ENCODE measurements around the gene TSHZ3. TPM values are rescaled to one million over a fixed set of nuclear protein-coding genes. Genes with fewer than 3 reads are reported as not detected.

The TSHZ3 gene
- total RNA-seq, 1 experiment from 2014 or later, result 3.2 TPM

GRCh38 chr19:31314849-31315629 lies 34.2 kb downstream of the TSHZ3 start:
- Mint-ChIP-seq H3K27ac (peak overlapping the region in 2 of 3 experiments; percentile 86 to 97; a peak in 5 of 7 replicates), H3K27me3 (ENCODE audit: low read depth) (no peaks in the 10 kb centered on the region), H3K4me1 (peaks cover 46 to 51% of the 10 kb centered on the region in 2 experiments), H3K36me3 (ENCODE audit: insufficient read depth in 1 of 3, low read depth in 3 of 3) (no peaks in the 10 kb centered on the region), H3K9me3 (no peaks in the 10 kb centered on the region), H3K4me3 (no peak overlapping the region)
- H3K23ac ChIP-seq (ENCODE audit: insufficient read length, low read depth, low read length), result no peak overlapping the region
- H2BK12ac ChIP-seq (ENCODE audit: insufficient read length, low read depth, low read length), result no peak overlapping the region
- H2BK120ac ChIP-seq (ENCODE audit: low read depth, low read length, poor library complexity, severe bottlenecking), result no peak overlapping the region
- no peak overlapping the region for H2AK5ac ChIP-seq (ENCODE audit: insufficient read length, low read length)
- no peaks in the 10 kb centered on the region for H3K79me1 ChIP-seq (ENCODE audit: insufficient read depth, low read depth, low read length, poor library complexity, severe bottlenecking)
- DNase-seq, result no peak
- peak; percentile 45 for TF ChIP-seq CTCF (conservative IDR thresholded peaks at IDR 0.05)
- H4K5ac ChIP-seq (ENCODE audit: insufficient read length, low read depth, low read length), result no peak overlapping the region
- no peak overlapping the region for H3K9ac ChIP-seq (ENCODE audit: extremely low read depth, insufficient read length, low read length)
- no peaks in the 10 kb centered on the region for H4K20me1 ChIP-seq (ENCODE audit: control insufficient read depth, insufficient read depth, insufficient read length)
- H3K18ac ChIP-seq (ENCODE audit: insufficient read length, low read depth, low read length), result no peak overlapping the region
- H3K56ac ChIP-seq (ENCODE audit: insufficient read length, low read depth, low read length), result no peak overlapping the region
- H3K4me2 ChIP-seq (ENCODE audit: insufficient read depth, insufficient read length, low read length), result no peak overlapping the region
- no peak overlapping the region for H3K14ac ChIP-seq (ENCODE audit: insufficient read depth, low read length)
- no peak overlapping the region for H4K8ac ChIP-seq (replicated peaks; ENCODE audit: insufficient read length, low read depth, low read length)
- no peaks in the 10 kb centered on the region for H3K79me2 ChIP-seq (ENCODE audit: insufficient read depth, low read length)
- peaks cover 16% of the 10 kb centered on the region for H3K4me1 ChIP-seq (ENCODE audit: insufficient read depth, low read length)
- no peaks in the 10 kb centered on the region for H3K23me2 ChIP-seq (ENCODE audit: insufficient read length, low read depth, low read length, poor library complexity, severe bottlenecking)
- no peak overlapping the region for H3K4ac ChIP-seq (ENCODE audit: low read depth, low read length)
- no peak overlapping the region for H2BK15ac ChIP-seq (ENCODE audit: low read depth, low read length)
- H4K91ac ChIP-seq (ENCODE audit: insufficient read length, low read depth, low read length), result no peak overlapping the region
- no peak overlapping the region for H2AFZ ChIP-seq (ENCODE audit: low read length)
- no peaks in the 10 kb centered on the region for H3K27me3 ChIP-seq (ENCODE audit: insufficient read depth, low read length)
- H3T11ph ChIP-seq (ENCODE audit: low read length), result no peak overlapping the region
- H3K27ac ChIP-seq (ENCODE audit: insufficient read length, low read depth, low read length), result no peak overlapping the region
- no peak overlapping the region for H2BK20ac ChIP-seq (ENCODE audit: low read depth, low read length, poor library complexity, severe bottlenecking)
- H2BK5ac ChIP-seq (ENCODE audit: insufficient read length, low read length), result no peak overlapping the region
- no peaks in the 10 kb centered on the region for H3K9me3 ChIP-seq (ENCODE audit: control insufficient read depth, low read depth, low read length)
- no CpG with 5 or more reads among the region's 14 CpGs for WGBS (ENCODE audit: extremely low coverage, insufficient read length, low lambda C conversion rate)
